ENCODE data around the gene C9orf50.
"Not testable (repeated sequence)": the region's sequence is repeated elsewhere in the genome, so short reads cannot be mapped to it uniquely, and the experiment has no call there.

Gene C9orf50

GRCh38 chr9:129609486-129610212 is 11.3 kb downstream of the C9orf50 start:
- no peak for DNase-seq

- no peak for DNase-seq
Observed at GRCh38 chr9:129608561-129609481, 12.1 kb downstream of the C9orf50 start.

- no peak for DNase-seq
Observed at GRCh38 chr9:129607027-129607387, 13.9 kb downstream of the C9orf50 start.

GRCh38 chr9:129606161-129607026 is 14.5 kb downstream of the C9orf50 start:
- no peak for DNase-seq

GRCh38 chr9:129604766-129605163 is 16.1 kb downstream of the C9orf50 start:
- DNase-seq, result no peak

- no peak for DNase-seq
Observed at GRCh38 chr9:129604056-129604765, 16.7 kb downstream of the C9orf50 start.

- no peak for DNase-seq
Observed at GRCh38 chr9:129602598-129603415, 18.1 kb downstream of the C9orf50 start.

- no peak for DNase-seq
Observed at GRCh38 chr9:129601082-129601674, 19.7 kb downstream of the C9orf50 start.

- no peak for DNase-seq
Observed at GRCh38 chr9:129598089-129598596, 22.8 kb downstream of the C9orf50 start.

- no peak for DNase-seq
Observed at GRCh38 chr9:129597355-129598088, 23.4 kb downstream of the C9orf50 start.

- no peak for DNase-seq
Observed at GRCh38 chr9:129596541-129597331, 24.2 kb downstream of the C9orf50 start.

- DNase-seq, result no peak
Observed at GRCh38 chr9:129595903-129596540, 24.9 kb downstream of the C9orf50 start.

GRCh38 chr9:129595311-129595741 is 25.6 kb downstream of the C9orf50 start:
- DNase-seq, result no peak

- DNase-seq, result no peak
Observed at GRCh38 chr9:129594632-129595031, 26.3 kb downstream of the C9orf50 start.

GRCh38 chr9:129592790-129593189 is 28.1 kb downstream of the C9orf50 start:
- not testable (repeated sequence) for DNase-seq

- DNase-seq, result no peak
Observed at GRCh38 chr9:129591916-129592315, 29.0 kb downstream of the C9orf50 start.

- no peak for DNase-seq
Observed at GRCh38 chr9:129590466-129590865, 30.4 kb downstream of the C9orf50 start.

GRCh38 chr9:129587487-129588262 is 33.2 kb downstream of the C9orf50 start:
- DNase-seq, result no peak
